HepG2 (cell line): ENCODE results near the gene STIP1. TPM values are rescaled to one million over a fixed set of nuclear protein-coding genes. Genes with fewer than 3 reads are reported as not detected.

Experiments used
- CAMTA2 ChIP-seq: sonication (generic); formaldehyde crosslinking; IDR thresholded peaks from 2 replicates; pipeline ENCODE4 v1.4.0; 2020; ENCODE audit warnings: mild to moderate bottlenecking, missing genetic modification reagents, borderline replicate concordance
- FOXO1 ChIP-seq: sonication (generic); formaldehyde crosslinking; IDR thresholded peaks from 2 replicates; pipeline ENCODE4 v1.4.0; 2020; ENCODE audit warnings: missing genetic modification reagents
- HOXA9 ChIP-seq: sonication (generic); formaldehyde crosslinking; IDR thresholded peaks from 2 replicates; pipeline ENCODE4 v1.8.1; 2022; ENCODE audit warnings: missing genetic modification reagents, mild to moderate bottlenecking, moderate library complexity, borderline replicate concordance
- MTF2 ChIP-seq: sonication (generic); formaldehyde crosslinking; IDR thresholded peaks from 2 replicates; pipeline ENCODE4 v1.5.0; 2020; ENCODE audit warnings: missing genetic modification reagents, borderline replicate concordance
- NR1H2 ChIP-seq: sonication (generic); formaldehyde crosslinking; IDR thresholded peaks from 2 replicates; pipeline ENCODE4 v1.8.1; 2022; ENCODE audit warnings: low read depth, missing genetic modification reagents, borderline replicate concordance
- SNRNP70 ChIP-seq: fragments of 200-400 bp; formaldehyde crosslinking; IDR thresholded peaks from 2 replicates; pipeline ENCODE4 v1.6.1; 2017; ENCODE audit warnings: mild to moderate bottlenecking, low read depth, low read length, moderate library complexity
- ZFY ChIP-seq: sonication (generic); formaldehyde crosslinking; IDR thresholded peaks from 2 replicates; pipeline ENCODE4 v1.4.0; 2020; ENCODE audit warnings: missing genetic modification reagents
- ZNF460 ChIP-seq: sonication (generic); formaldehyde crosslinking; IDR thresholded peaks from 2 replicates; pipeline ENCODE4 v1.5.1; 2020; ENCODE audit warnings: missing genetic modification reagents, mild to moderate bottlenecking, borderline replicate concordance
- ZNF749 ChIP-seq: sonication (generic); formaldehyde crosslinking; IDR thresholded peaks from 2 replicates; pipeline ENCODE4 v1.8.0; 2022; ENCODE audit warnings: mild to moderate bottlenecking, missing genetic modification reagents, moderate library complexity, borderline replicate concordance
- ZSCAN29 ChIP-seq: sonication (generic); formaldehyde crosslinking; conservative IDR thresholded peaks from 2 replicates; pipeline ENCODE4 v1.4.0; 2020; ENCODE audit warnings: mild to moderate bottlenecking, missing genetic modification reagents
- polyA plus RNA-seq, 8 experiments: library from polyadenylated mRNA; depleted of rRNA in 3 of 8; stranded (reverse) in 7 of 8; unstranded in 1 of 8; fragments of >200 nt; fragmentation: Illumina TruSeq in 4 of 8; extraction: Trizol in 4 of 8; gene quantifications; 2 replicates each; pipeline versions ENCODE4 v1.2.1 to v1.2.3, GENCODE V29; 2011 to 2016; ENCODE audit warnings: low read depth in 4 of 8, missing spikeins in 1 of 8, mixed read lengths in 1 of 8; ENCODE audit not compliant: insufficient read depth in 1 of 8
- total RNA-seq, 5 experiments: library from RNA; depleted of rRNA; stranded (reverse); fragments of >200 nt; fragmentation: Illumina TruSeq; extraction: Trizol; gene quantifications; 2 replicates each; pipeline ENCODE4 v1.2.3, GENCODE V29; 2016; ENCODE audit warnings: low read depth in 1 of 5
- TF ChIP-seq, protein P1 (sequence below): sonication (generic); formaldehyde crosslinking; IDR thresholded peaks from 2 replicates; pipeline ENCODE4 v1.4.0; 2020; ENCODE audit warnings: mild to moderate bottlenecking, missing genetic modification reagents, borderline replicate concordance
- TF ChIP-seq, protein P2 (sequence below): sonication (generic); formaldehyde crosslinking; IDR thresholded peaks from 2 replicates; pipeline ENCODE4 v1.4.0; 2020; ENCODE audit warnings: missing genetic modification reagents
- TF ChIP-seq, protein P3 (sequence below): sonication (generic); formaldehyde crosslinking; IDR thresholded peaks from 2 replicates; pipeline ENCODE4 v1.8.1; 2023; ENCODE audit warnings: mild to moderate bottlenecking, inconsistent platforms, moderate library complexity, missing genetic modification reagents, borderline replicate concordance
- TF ChIP-seq, protein P4 (sequence below): sonication (generic); formaldehyde crosslinking; IDR thresholded peaks from 2 replicates; pipeline ENCODE4 v1.4.0; 2020; ENCODE audit warnings: missing genetic modification reagents
- TF ChIP-seq, protein P5 (sequence below): IDR thresholded peaks from 2 replicates; pipeline ENCODE4 v1.6.1; 2018; ENCODE audit warnings: missing genetic modification reagents, mild to moderate bottlenecking, missing compliant biosample characterization
- TF ChIP-seq, protein P6 (sequence below): fragments of 450-650 bp; IDR thresholded peaks from 2 replicates; pipeline ENCODE4 v1.6.1; 2017; ENCODE audit warnings: mild to moderate bottlenecking
- TF ChIP-seq, protein P7 (sequence below): sonication (generic); formaldehyde crosslinking; IDR thresholded peaks from 2 replicates; pipeline ENCODE4 v1.5.0; 2020; ENCODE audit warnings: mild to moderate bottlenecking, missing genetic modification reagents

The STIP1 gene
- total and polyA plus RNA-seq, 2 of the 13 experiments (the other 11 are each of a cell fraction or from before 2014, with no cell fraction given), result 81.1 to 217 TPM

DNA sequence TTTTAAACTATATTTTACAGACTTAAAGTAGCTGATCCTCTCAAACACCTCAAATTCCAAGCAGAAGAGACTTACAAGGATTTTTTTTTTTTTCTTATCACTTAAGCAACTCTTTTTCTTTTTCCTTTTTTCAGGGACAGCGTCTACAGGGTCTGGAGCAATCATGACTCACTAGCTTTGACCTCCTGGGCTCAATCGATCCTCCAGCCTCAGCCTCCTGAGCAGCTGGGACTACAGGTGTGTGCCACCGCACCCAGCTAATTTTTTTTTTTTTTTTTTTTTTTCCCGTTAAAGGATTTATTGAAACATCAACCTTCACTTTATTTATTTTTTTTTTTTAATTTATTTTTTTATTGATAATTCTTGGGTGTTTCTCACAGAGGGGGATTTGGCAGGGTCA lies 15.6 kb upstream of the STIP1 start (continued):
- TF ChIP-seq, protein P1, sequence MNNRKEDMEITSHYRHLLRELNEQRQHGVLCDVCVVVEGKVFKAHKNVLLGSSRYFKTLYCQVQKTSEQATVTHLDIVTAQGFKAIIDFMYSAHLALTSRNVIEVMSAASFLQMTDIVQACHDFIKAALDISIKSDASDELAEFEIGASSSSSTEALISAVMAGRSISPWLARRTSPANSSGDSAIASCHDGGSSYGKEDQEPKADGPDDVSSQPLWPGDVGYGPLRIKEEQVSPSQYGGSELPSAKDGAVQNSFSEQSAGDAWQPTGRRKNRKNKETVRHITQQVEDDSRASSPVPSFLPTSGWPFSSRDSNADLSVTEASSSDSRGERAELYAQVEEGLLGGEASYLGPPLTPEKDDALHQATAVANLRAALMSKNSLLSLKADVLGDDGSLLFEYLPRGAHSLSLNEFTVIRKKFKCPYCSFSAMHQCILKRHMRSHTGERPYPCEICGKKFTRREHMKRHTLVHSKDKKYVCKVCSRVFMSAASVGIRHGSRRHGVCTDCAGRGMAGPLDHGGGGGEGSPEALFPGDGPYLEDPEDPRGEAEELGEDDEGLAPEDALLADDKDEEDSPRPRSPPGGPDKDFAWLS (CRISPR knock-in tag), result no peak
- TF ChIP-seq NR1H2 (no peak), ZSCAN29 (CRISPR knock-in tag) (peak; percentile 71; the same call in 1 of the 2 replicates), SNRNP70 (no peak), ZFY (no peak), CAMTA2 (CRISPR knock-in tag) (no peak), MTF2 (no peak), ZNF460 (CRISPR knock-in tag) (peak; percentile 75), ZNF749 (no peak), FOXO1 (CRISPR knock-in tag) (no peak), HOXA9 (CRISPR knock-in tag) (no peak)
- TF ChIP-seq, protein P2, sequence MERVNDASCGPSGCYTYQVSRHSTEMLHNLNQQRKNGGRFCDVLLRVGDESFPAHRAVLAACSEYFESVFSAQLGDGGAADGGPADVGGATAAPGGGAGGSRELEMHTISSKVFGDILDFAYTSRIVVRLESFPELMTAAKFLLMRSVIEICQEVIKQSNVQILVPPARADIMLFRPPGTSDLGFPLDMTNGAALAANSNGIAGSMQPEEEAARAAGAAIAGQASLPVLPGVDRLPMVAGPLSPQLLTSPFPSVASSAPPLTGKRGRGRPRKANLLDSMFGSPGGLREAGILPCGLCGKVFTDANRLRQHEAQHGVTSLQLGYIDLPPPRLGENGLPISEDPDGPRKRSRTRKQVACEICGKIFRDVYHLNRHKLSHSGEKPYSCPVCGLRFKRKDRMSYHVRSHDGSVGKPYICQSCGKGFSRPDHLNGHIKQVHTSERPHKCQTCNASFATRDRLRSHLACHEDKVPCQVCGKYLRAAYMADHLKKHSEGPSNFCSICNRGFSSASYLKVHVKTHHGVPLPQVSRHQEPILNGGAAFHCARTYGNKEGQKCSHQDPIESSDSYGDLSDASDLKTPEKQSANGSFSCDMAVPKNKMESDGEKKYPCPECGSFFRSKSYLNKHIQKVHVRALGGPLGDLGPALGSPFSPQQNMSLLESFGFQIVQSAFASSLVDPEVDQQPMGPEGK (CRISPR knock-in tag), result no peak
- TF ChIP-seq, protein P3, sequence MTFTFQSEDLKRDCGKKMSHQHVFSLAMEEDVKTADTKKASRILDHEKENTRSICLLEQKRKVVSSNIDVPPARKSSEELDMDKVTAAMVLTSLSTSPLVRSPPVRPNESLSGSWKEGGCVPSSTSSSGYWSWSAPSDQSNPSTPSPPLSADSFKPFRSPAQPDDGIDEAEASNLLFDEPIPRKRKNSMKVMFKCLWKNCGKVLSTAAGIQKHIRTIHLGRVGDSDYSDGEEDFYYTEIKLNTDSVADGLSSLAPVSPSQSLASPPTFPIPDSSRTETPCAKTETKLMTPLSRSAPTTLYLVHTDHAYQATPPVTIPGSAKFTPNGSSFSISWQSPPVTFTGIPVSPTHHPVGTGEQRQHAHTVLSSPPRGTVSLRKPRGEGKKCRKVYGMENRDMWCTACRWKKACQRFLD (CRISPR knock-in tag), result no peak
- TF ChIP-seq, protein P4, sequence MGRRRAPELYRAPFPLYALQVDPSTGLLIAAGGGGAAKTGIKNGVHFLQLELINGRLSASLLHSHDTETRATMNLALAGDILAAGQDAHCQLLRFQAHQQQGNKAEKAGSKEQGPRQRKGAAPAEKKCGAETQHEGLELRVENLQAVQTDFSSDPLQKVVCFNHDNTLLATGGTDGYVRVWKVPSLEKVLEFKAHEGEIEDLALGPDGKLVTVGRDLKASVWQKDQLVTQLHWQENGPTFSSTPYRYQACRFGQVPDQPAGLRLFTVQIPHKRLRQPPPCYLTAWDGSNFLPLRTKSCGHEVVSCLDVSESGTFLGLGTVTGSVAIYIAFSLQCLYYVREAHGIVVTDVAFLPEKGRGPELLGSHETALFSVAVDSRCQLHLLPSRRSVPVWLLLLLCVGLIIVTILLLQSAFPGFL (CRISPR knock-in tag), result no peak
- TF ChIP-seq, protein P5, sequence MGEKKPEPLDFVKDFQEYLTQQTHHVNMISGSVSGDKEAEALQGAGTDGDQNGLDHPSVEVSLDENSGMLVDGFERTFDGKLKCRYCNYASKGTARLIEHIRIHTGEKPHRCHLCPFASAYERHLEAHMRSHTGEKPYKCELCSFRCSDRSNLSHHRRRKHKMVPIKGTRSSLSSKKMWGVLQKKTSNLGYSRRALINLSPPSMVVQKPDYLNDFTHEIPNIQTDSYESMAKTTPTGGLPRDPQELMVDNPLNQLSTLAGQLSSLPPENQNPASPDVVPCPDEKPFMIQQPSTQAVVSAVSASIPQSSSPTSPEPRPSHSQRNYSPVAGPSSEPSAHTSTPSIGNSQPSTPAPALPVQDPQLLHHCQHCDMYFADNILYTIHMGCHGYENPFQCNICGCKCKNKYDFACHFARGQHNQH (CRISPR knock-in tag), result no peak
- TF ChIP-seq, protein P6, sequence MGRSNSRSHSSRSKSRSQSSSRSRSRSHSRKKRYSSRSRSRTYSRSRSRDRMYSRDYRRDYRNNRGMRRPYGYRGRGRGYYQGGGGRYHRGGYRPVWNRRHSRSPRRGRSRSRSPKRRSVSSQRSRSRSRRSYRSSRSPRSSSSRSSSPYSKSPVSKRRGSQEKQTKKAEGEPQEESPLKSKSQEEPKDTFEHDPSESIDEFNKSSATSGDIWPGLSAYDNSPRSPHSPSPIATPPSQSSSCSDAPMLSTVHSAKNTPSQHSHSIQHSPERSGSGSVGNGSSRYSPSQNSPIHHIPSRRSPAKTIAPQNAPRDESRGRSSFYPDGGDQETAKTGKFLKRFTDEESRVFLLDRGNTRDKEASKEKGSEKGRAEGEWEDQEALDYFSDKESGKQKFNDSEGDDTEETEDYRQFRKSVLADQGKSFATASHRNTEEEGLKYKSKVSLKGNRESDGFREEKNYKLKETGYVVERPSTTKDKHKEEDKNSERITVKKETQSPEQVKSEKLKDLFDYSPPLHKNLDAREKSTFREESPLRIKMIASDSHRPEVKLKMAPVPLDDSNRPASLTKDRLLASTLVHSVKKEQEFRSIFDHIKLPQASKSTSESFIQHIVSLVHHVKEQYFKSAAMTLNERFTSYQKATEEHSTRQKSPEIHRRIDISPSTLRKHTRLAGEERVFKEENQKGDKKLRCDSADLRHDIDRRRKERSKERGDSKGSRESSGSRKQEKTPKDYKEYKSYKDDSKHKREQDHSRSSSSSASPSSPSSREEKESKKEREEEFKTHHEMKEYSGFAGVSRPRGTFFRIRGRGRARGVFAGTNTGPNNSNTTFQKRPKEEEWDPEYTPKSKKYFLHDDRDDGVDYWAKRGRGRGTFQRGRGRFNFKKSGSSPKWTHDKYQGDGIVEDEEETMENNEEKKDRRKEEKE, result no peak
- TF ChIP-seq, protein P7, sequence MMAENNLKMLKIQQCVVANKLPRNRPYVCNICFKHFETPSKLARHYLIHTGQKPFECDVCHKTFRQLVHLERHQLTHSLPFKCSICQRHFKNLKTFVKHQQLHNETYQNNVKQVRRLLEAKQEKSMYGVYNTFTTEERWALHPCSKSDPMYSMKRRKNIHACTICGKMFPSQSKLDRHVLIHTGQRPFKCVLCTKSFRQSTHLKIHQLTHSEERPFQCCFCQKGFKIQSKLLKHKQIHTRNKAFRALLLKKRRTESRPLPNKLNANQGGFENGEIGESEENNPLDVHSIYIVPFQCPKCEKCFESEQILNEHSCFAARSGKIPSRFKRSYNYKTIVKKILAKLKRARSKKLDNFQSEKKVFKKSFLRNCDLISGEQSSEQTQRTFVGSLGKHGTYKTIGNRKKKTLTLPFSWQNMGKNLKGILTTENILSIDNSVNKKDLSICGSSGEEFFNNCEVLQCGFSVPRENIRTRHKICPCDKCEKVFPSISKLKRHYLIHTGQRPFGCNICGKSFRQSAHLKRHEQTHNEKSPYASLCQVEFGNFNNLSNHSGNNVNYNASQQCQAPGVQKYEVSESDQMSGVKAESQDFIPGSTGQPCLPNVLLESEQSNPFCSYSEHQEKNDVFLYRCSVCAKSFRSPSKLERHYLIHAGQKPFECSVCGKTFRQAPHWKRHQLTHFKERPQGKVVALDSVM (CRISPR knock-in tag), result peak; percentile 90
